HAP-1 (cell line): Measurements from ENCODE around the gene TMEM217.
A peak's percentile ranks its signal among the peaks of the same experiment; 100 is the strongest.
"Not testable (repeated sequence)": the region's sequence is repeated elsewhere in the genome, so short reads cannot be mapped to it uniquely, and the experiment has no call there.

Experiments
- DNase-seq, 2 experiments: peaks; one replicate each; pipeline ENCODE4 v3.0.0-alpha.2; 2016 to 2020; ENCODE audit warnings: low spot score in 2 of 2
- H3K27me3 ChIP-seq: fragments of 250-450 bp; sonication (Bioruptor Pico); 2 replicates; pipeline ENCODE4 v1.5.1; 2020; ENCODE audit warnings: low read depth, mild to moderate bottlenecking, moderate library complexity
- H3K36me3 ChIP-seq: fragments of 250-450 bp; sonication (Bioruptor Pico); replicated peaks from 2 replicates; pipeline ENCODE4 v1.5.1; 2020; ENCODE audit warnings: mild to moderate bottlenecking
- H3K4me1 ChIP-seq: fragments of 250-450 bp; sonication (Bioruptor Pico); 2 replicates; pipeline ENCODE4 v1.5.1; 2020; ENCODE audit warnings: mild to moderate bottlenecking
- H3K4me3 ChIP-seq: fragments of 250-450 bp; sonication (Bioruptor Pico); 2 replicates; pipeline ENCODE4 v1.5.1; 2020; ENCODE audit warnings: mild to moderate bottlenecking, moderate library complexity
- H3K9me3 ChIP-seq: fragments of 250-450 bp; sonication (Bioruptor Pico); 2 replicates; pipeline ENCODE4 v1.5.1; 2020; ENCODE audit warnings: mild to moderate bottlenecking, moderate library complexity
- in situ Hi-C: fragments of 300-500 bp; cut with MboI; formaldehyde crosslinking; loops from 3 replicates; pipeline ENCODE4 v1.14.3; 2020; ENCODE audit warnings: low sequenced_read_pairs, inconsistent platforms, mixed read lengths

The TMEM217 gene

GRCh38 chr6:37207903-37208456, 50.0 kb downstream of the TMEM217 start:
- in situ Hi-C loops, result loop anchor here (5.0 to 25.0 kb wide), 4 partner anchors 183 to 596 kb away; partner anchors contain the start of gene C6orf89
- no peaks in the 10 kb centered on the region for H3K4me1 ChIP-seq
- H3K36me3 ChIP-seq, result no peaks in the 10 kb centered on the region
- H3K9me3 ChIP-seq, result no peaks in the 10 kb centered on the region
- peak; percentile 70 to 92 for DNase-seq
- no peak overlapping the region for H3K4me3 ChIP-seq
- no peaks in the 10 kb centered on the region for H3K27me3 ChIP-seq

- in situ Hi-C loops, result loop anchor here (5.0 to 25.0 kb wide), 4 partner anchors 182 to 594 kb away; partner anchors contain the start of gene C6orf89
- no peaks in the 10 kb centered on the region for H3K4me1 ChIP-seq
Measured at GRCh38 chr6:37206622-37207021, 51.3 kb downstream of the TMEM217 start.

GRCh38 chr6:37205997-37206340, 52.0 kb downstream of the TMEM217 start:
- no peak overlapping the region for H3K4me3 ChIP-seq
- no peaks in the 10 kb centered on the region for H3K27me3 ChIP-seq
- no peaks in the 10 kb centered on the region for H3K36me3 ChIP-seq
- in situ Hi-C loops, result loop anchor here (5.0 to 25.0 kb wide), 4 partner anchors 181 to 594 kb away; partner anchors contain the start of gene C6orf89
- no peaks in the 10 kb centered on the region for H3K9me3 ChIP-seq
- DNase-seq, result no peak
- no peaks in the 10 kb centered on the region for H3K4me1 ChIP-seq

More at GRCh38 chr6:37206622-37207021, 51.3 kb downstream of the TMEM217 start:
- no peaks in the 10 kb centered on the region for H3K9me3 ChIP-seq
- no peak overlapping the region for H3K4me3 ChIP-seq
- no peaks in the 10 kb centered on the region for H3K27me3 ChIP-seq
- no peaks in the 10 kb centered on the region for H3K36me3 ChIP-seq
- no peak for DNase-seq

GRCh38 chr6:37205175-37205996, 52.6 kb downstream of the TMEM217 start:
- Histone ChIP-seq H3K4me3 (no peak overlapping the region), H3K4me1 (no peaks in the 10 kb centered on the region), H3K36me3 (no peaks in the 10 kb centered on the region), H3K27me3 (no peaks in the 10 kb centered on the region), H3K9me3 (no peaks in the 10 kb centered on the region)
- in situ Hi-C loops, result loop anchor here (5.0 to 25.0 kb wide), 4 partner anchors 181 to 593 kb away; partner anchors contain the start of gene C6orf89
- no peak for DNase-seq

GRCh38 chr6:37204014-37204751, 53.8 kb downstream of the TMEM217 start:
- Histone ChIP-seq H3K27me3 (no peaks in the 10 kb centered on the region), H3K4me3 (no peak overlapping the region), H3K9me3 (no peaks in the 10 kb centered on the region), H3K4me1 (no peaks in the 10 kb centered on the region), H3K36me3 (no peaks in the 10 kb centered on the region)
- no peak for DNase-seq
- in situ Hi-C loops, result loop anchor here (10.0 to 25.0 kb wide), 3 partner anchors 179 to 592 kb away; partner anchors contain the start of gene C6orf89

GRCh38 chr6:37202788-37203491, 55.0 kb downstream of the TMEM217 start:
- H3K4me3 ChIP-seq, result no peak overlapping the region
- no peaks in the 10 kb centered on the region for H3K36me3 ChIP-seq
- no peaks in the 10 kb centered on the region for H3K27me3 ChIP-seq
- no peaks in the 10 kb centered on the region for H3K9me3 ChIP-seq
- in situ Hi-C loops, result loop anchor here (10.0 to 25.0 kb wide), 3 partner anchors 178 to 591 kb away; partner anchors contain the start of gene C6orf89
- H3K4me1 ChIP-seq, result no peaks in the 10 kb centered on the region
- no peak for DNase-seq

GRCh38 chr6:37201726-37202125, 56.2 kb downstream of the TMEM217 start:
- Histone ChIP-seq H3K4me3 (no peak overlapping the region), H3K9me3 (no peaks in the 10 kb centered on the region), H3K4me1 (no peaks in the 10 kb centered on the region), H3K27me3 (no peaks in the 10 kb centered on the region), H3K36me3 (no peaks in the 10 kb centered on the region)
- in situ Hi-C loops, result loop anchor here (10.0 to 25.0 kb wide), 3 partner anchors 177 to 589 kb away; partner anchors contain the start of gene C6orf89
- DNase-seq, result no peak

- DNase-seq, result no peak
- H3K36me3 ChIP-seq, result no peaks in the 10 kb centered on the region
- no peaks in the 10 kb centered on the region for H3K27me3 ChIP-seq
- H3K4me3 ChIP-seq, result no peak overlapping the region
- in situ Hi-C loops, result loop anchor here (10.0 to 25.0 kb wide), 3 partner anchors 175 to 588 kb away; partner anchors contain the start of gene C6orf89
- H3K9me3 ChIP-seq, result no peaks in the 10 kb centered on the region
- H3K4me1 ChIP-seq, result no peaks in the 10 kb centered on the region
Measured at GRCh38 chr6:37200085-37200484, 57.9 kb downstream of the TMEM217 start.

- H3K9me3 ChIP-seq, H3K27me3 ChIP-seq, in situ Hi-C loops, DNase-seq, H3K36me3 ChIP-seq, H3K4me1 ChIP-seq, H3K4me3 ChIP-seq: not testable (repeated sequence)
Measured at GRCh38 chr6:37196451-37196850, 61.5 kb downstream of the TMEM217 start.

- DNase-seq, H3K9me3 ChIP-seq, H3K4me1 ChIP-seq, H3K27me3 ChIP-seq, H3K4me3 ChIP-seq, in situ Hi-C loops, H3K36me3 ChIP-seq: not testable (repeated sequence)
Measured at GRCh38 chr6:37194886-37195285, 63.1 kb downstream of the TMEM217 start.

- H3K36me3 ChIP-seq, result no peaks in the 10 kb centered on the region
- no peak for DNase-seq
- H3K27me3 ChIP-seq, result no peaks in the 10 kb centered on the region
- H3K4me3 ChIP-seq, result no peak overlapping the region
- H3K4me1 ChIP-seq, result no peaks in the 10 kb centered on the region
- in situ Hi-C loops, result no loop called here
- H3K9me3 ChIP-seq, result no peaks in the 10 kb centered on the region
Measured at GRCh38 chr6:37192666-37193065, 65.3 kb downstream of the TMEM217 start.

GRCh38 chr6:37190159-37190535, 67.8 kb downstream of the TMEM217 start:
- Histone ChIP-seq H3K36me3 (no peaks in the 10 kb centered on the region), H3K27me3 (no peaks in the 10 kb centered on the region), H3K4me3 (no peak overlapping the region), H3K9me3 (no peaks in the 10 kb centered on the region), H3K4me1 (no peaks in the 10 kb centered on the region)
- DNase-seq, result no peak
- in situ Hi-C loops, result no loop called here

GRCh38 chr6:37188962-37189510, 68.9 kb downstream of the TMEM217 start:
- Histone ChIP-seq H3K4me3 (no peak overlapping the region), H3K4me1 (no peaks in the 10 kb centered on the region), H3K9me3 (no peaks in the 10 kb centered on the region), H3K36me3 (no peaks in the 10 kb centered on the region), H3K27me3 (no peaks in the 10 kb centered on the region)
- no peak for DNase-seq
- in situ Hi-C loops, result no loop called here
